HepG2 (cell line): Measurements from ENCODE around the gene NBL1.

Source experiments
- BCL6 ChIP-seq: IDR thresholded peaks from 2 replicates; pipeline ENCODE4 v1.6.1; 2016; ENCODE audit warnings: missing genetic modification reagents, missing compliant biosample characterization
- KLF13 ChIP-seq: sonication (generic); formaldehyde crosslinking; IDR thresholded peaks from 2 replicates; pipeline ENCODE4 v1.4.0; 2020; ENCODE audit warnings: mild to moderate bottlenecking, missing genetic modification reagents
- TEAD2 ChIP-seq: sonication (generic); formaldehyde crosslinking; IDR thresholded peaks from 2 replicates; pipeline ENCODE4 v1.9.0; 2021; ENCODE audit warnings: missing genetic modification reagents
- ZNF530 ChIP-seq: sonication (generic); formaldehyde crosslinking; IDR thresholded peaks from 2 replicates; pipeline ENCODE4 v1.5.0; 2020; ENCODE audit warnings: low read depth, mild to moderate bottlenecking, missing genetic modification reagents
- ZNF605 ChIP-seq: sonication (generic); formaldehyde crosslinking; IDR thresholded peaks from 2 replicates; pipeline ENCODE4 v1.8.0; 2022; ENCODE audit warnings: mild to moderate bottlenecking, missing genetic modification reagents
- TF ChIP-seq, protein P1 (sequence below): IDR thresholded peaks from 2 replicates; pipeline ENCODE4 v1.6.1; 2012; ENCODE audit warnings: low read depth, low read length, improper control_type of control experiment
- TF ChIP-seq, protein P2 (sequence below): sonication (generic); formaldehyde crosslinking; IDR thresholded peaks from 2 replicates; pipeline ENCODE4 v1.4.0; 2020; ENCODE audit warnings: missing genetic modification reagents, borderline replicate concordance
- TF ChIP-seq, protein P3 (sequence below), 2 experiments: IDR thresholded peaks; 2 replicates each; pipeline ENCODE4 v1.6.1; 2011 to 2012; ENCODE audit warnings: low read length in 2 of 2, borderline replicate concordance in 1 of 2, low read depth in 1 of 2, mild to moderate bottlenecking in 1 of 2, moderate library complexity in 1 of 2

DNA sequence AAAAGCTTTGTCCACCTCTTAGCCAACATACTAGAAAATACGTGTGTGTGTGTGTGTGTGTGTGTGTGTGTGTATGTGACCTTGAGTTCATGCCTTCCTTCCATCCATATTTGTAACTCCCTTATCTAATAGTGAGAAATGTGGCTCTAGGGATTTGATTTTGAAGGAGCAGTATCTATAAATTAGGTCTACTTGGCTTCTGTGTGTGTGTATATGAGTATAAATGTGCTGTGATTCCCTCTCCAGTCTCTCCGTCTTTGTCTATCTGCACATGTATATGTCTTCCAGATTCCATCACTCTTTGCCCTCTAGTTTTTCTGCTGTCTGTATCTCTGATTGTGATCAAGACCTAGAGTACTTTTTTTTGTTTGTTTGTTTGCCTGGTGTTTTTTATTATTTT, 11.9 kb upstream of the NBL1 start:
- no peak for TF ChIP-seq ZNF530 (CRISPR knock-in tag)
- TF ChIP-seq, protein P1, sequence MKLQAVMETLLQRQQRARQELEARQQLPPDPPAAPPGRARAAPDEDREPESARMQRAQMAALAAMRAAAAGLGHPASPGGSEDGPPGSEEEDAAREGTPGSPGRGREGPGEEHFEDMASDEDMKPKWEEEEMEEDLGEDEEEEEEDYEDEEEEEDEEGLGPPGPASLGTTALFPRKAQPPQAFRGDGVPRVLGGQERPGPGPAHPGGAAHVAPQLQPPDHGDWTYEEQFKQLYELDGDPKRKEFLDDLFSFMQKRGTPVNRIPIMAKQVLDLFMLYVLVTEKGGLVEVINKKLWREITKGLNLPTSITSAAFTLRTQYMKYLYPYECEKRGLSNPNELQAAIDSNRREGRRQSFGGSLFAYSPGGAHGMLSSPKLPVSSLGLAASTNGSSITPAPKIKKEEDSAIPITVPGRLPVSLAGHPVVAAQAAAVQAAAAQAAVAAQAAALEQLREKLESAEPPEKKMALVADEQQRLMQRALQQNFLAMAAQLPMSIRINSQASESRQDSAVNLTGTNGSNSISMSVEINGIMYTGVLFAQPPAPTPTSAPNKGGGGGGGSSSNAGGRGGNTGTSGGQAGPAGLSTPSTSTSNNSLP = no peak
- no peak for TF ChIP-seq KLF13
- no peak for TF ChIP-seq TEAD2 (CRISPR knock-in tag)
- TF ChIP-seq, protein P2, sequence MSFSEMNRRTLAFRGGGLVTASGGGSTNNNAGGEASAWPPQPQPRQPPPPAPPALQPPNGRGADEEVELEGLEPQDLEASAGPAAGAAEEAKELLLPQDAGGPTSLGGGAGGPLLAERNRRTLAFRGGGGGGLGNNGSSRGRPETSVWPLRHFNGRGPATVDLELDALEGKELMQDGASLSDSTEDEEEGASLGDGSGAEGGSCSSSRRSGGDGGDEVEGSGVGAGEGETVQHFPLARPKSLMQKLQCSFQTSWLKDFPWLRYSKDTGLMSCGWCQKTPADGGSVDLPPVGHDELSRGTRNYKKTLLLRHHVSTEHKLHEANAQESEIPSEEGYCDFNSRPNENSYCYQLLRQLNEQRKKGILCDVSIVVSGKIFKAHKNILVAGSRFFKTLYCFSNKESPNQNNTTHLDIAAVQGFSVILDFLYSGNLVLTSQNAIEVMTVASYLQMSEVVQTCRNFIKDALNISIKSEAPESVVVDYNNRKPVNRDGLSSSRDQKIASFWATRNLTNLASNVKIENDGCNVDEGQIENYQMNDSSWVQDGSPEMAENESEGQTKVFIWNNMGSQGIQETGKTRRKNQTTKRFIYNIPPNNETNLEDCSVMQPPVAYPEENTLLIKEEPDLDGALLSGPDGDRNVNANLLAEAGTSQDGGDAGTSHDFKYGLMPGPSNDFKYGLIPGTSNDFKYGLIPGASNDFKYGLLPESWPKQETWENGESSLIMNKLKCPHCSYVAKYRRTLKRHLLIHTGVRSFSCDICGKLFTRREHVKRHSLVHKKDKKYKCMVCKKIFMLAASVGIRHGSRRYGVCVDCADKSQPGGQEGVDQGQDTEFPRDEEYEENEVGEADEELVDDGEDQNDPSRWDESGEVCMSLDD (CRISPR knock-in tag) = no peak
- no peak for TF ChIP-seq BCL6 (CRISPR knock-in tag)
- TF ChIP-seq, protein P3, sequence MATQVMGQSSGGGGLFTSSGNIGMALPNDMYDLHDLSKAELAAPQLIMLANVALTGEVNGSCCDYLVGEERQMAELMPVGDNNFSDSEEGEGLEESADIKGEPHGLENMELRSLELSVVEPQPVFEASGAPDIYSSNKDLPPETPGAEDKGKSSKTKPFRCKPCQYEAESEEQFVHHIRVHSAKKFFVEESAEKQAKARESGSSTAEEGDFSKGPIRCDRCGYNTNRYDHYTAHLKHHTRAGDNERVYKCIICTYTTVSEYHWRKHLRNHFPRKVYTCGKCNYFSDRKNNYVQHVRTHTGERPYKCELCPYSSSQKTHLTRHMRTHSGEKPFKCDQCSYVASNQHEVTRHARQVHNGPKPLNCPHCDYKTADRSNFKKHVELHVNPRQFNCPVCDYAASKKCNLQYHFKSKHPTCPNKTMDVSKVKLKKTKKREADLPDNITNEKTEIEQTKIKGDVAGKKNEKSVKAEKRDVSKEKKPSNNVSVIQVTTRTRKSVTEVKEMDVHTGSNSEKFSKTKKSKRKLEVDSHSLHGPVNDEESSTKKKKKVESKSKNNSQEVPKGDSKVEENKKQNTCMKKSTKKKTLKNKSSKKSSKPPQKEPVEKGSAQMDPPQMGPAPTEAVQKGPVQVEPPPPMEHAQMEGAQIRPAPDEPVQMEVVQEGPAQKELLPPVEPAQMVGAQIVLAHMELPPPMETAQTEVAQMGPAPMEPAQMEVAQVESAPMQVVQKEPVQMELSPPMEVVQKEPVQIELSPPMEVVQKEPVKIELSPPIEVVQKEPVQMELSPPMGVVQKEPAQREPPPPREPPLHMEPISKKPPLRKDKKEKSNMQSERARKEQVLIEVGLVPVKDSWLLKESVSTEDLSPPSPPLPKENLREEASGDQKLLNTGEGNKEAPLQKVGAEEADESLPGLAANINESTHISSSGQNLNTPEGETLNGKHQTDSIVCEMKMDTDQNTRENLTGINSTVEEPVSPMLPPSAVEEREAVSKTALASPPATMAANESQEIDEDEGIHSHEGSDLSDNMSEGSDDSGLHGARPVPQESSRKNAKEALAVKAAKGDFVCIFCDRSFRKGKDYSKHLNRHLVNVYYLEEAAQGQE (IDR thresholded peaks at IDR 0.05; ENCODE audit: borderline replicate concordance in 1 of 2, low read depth in 1 of 2, low read length in 2 of 2) = no peak
- no peak for TF ChIP-seq ZNF605
